Measurements from ENCODE around the gene ALDH8A1. TPM values are rescaled to one million over a fixed set of nuclear protein-coding genes. Genes with fewer than 3 reads are reported as not detected.

ALDH8A1 gene
- polyA plus RNA-seq, 3 donors = 0.77 TPM; not detected in 2

GRCh38 chr6:134997133-134997995 is 47.5 kb upstream of the ALDH8A1 start:
- H3K79me2 ChIP-seq (ENCODE audit: insufficient read depth, low read length) = no peaks in the 10 kb centered on the region
- no peaks in the 10 kb centered on the region for H3K4me1 ChIP-seq (ENCODE audit: control insufficient read depth in 1 of 2, insufficient read depth in 2 of 2, low read length in 2 of 2)
- peaks cover 48 to 60% of the 10 kb centered on the region in 2 donors for H3K36me3 Mint-ChIP-seq
- no peaks in the 10 kb centered on the region for H3K27me3 Mint-ChIP-seq (ENCODE audit: low read depth in 3 of 3)
- H3K9me3 Mint-ChIP-seq = no peaks in the 10 kb centered on the region
- no peak overlapping the region for H3K9ac ChIP-seq (ENCODE audit: insufficient read depth, low read length, poor library complexity, severe bottlenecking)
- H4K20me1 ChIP-seq (ENCODE audit: insufficient read depth, low read length) = no peaks in the 10 kb centered on the region
- peaks cover 53 to 87% of the 10 kb centered on the region in 2 donors for H3K36me3 ChIP-seq (replicated peaks in 1 of 2; ENCODE audit: control insufficient read depth in 1 of 2, insufficient read depth in 2 of 2, low read length in 2 of 2)
- no peaks in the 10 kb centered on the region for H3K4me1 Mint-ChIP-seq
- no peak overlapping the region for H3K4me3 ChIP-seq (replicated peaks in 1 of 3; ENCODE audit: low read depth in 2 of 3, low read length in 3 of 3)
- no peaks in the 10 kb centered on the region for H3K27me3 ChIP-seq (ENCODE audit: control insufficient read depth in 2 of 2, insufficient read depth in 2 of 2, low read length in 2 of 2)
- no peak overlapping the region for H3K27ac Mint-ChIP-seq
- H3K4me3 Mint-ChIP-seq = no peak overlapping the region
- no peaks in the 10 kb centered on the region for H3K9me3 ChIP-seq (replicated peaks in 1 of 2; ENCODE audit: control insufficient read depth in 1 of 2, insufficient read depth in 1 of 2, low read length in 2 of 2)
- DNase-seq = no peak
- intact Hi-C loops (cut with micrococcal nuclease) = no loop called here
- no peak overlapping the region for H3K27ac ChIP-seq (ENCODE audit: low read depth in 1 of 2, low read length in 2 of 2)
- no peak overlapping the region for H3K4me2 ChIP-seq (replicated peaks; ENCODE audit: extremely low read depth, low read length, poor library complexity, severe bottlenecking)
- TF ChIP-seq CTCF (IDR thresholded peaks at IDR 0.05) = no peak
- no peak overlapping the region for H2AFZ ChIP-seq (ENCODE audit: insufficient read depth, low read depth, low read length, poor library complexity, severe bottlenecking)
- WGBS (ENCODE audit: insufficient coverage) = 100% methylated on average over 6 of the region's 9 CpGs

GRCh38 chr6:134995536-134995935 is 45.6 kb upstream of the ALDH8A1 start:
- Mint-ChIP-seq H3K36me3 (peaks cover 47 to 60% of the 10 kb centered on the region in 2 donors), H3K27me3 (ENCODE audit: low read depth in 3 of 3) (no peaks in the 10 kb centered on the region), H3K9me3 (no peaks in the 10 kb centered on the region), H3K4me3 (no peak overlapping the region), H3K27ac (no peak overlapping the region), H3K4me1 (no peaks in the 10 kb centered on the region)
- Histone ChIP-seq H3K36me3 (replicated peaks in 1 of 2; ENCODE audit: control insufficient read depth in 1 of 2, insufficient read depth in 2 of 2, low read length in 2 of 2) (peaks cover 59 to 93% of the 10 kb centered on the region in 2 donors), H3K27me3 (ENCODE audit: control insufficient read depth in 2 of 2, insufficient read depth in 2 of 2, low read length in 2 of 2) (no peaks in the 10 kb centered on the region), H3K4me2 (replicated peaks; ENCODE audit: extremely low read depth, low read length, poor library complexity, severe bottlenecking) (no peak overlapping the region), H4K20me1 (ENCODE audit: insufficient read depth, low read length) (no peaks in the 10 kb centered on the region), H2AFZ (ENCODE audit: insufficient read depth, low read depth, low read length, poor library complexity, severe bottlenecking) (no peak overlapping the region), H3K27ac (ENCODE audit: low read depth in 1 of 2, low read length in 2 of 2) (no peak overlapping the region), H3K4me1 (ENCODE audit: control insufficient read depth in 1 of 2, insufficient read depth in 2 of 2, low read length in 2 of 2) (no peaks in the 10 kb centered on the region), H3K9me3 (replicated peaks in 1 of 2; ENCODE audit: control insufficient read depth in 1 of 2, insufficient read depth in 1 of 2, low read length in 2 of 2) (no peaks in the 10 kb centered on the region), H3K4me3 (replicated peaks in 1 of 3; ENCODE audit: low read depth in 2 of 3, low read length in 3 of 3) (no peak overlapping the region), H3K9ac (ENCODE audit: insufficient read depth, low read length, poor library complexity, severe bottlenecking) (no peak overlapping the region), H3K79me2 (ENCODE audit: insufficient read depth, low read length) (no peaks in the 10 kb centered on the region)
- TF ChIP-seq CTCF (IDR thresholded peaks at IDR 0.05) = no peak
- WGBS (ENCODE audit: insufficient coverage) = no CpG with 5 or more reads among the region's 1 CpG
- no peak for DNase-seq
- intact Hi-C loops (cut with micrococcal nuclease) = no loop called here

All from CD14-positive monocyte (primary cell).